Endodermal cell (in vitro differentiated cells): ENCODE results near the gene SYN1. TPM values are rescaled to one million over a fixed set of nuclear protein-coding genes. Genes with fewer than 3 reads are reported as not detected.
"Not testable (repeated sequence)": the region's sequence is repeated elsewhere in the genome, so short reads cannot be mapped to it uniquely, and the experiment has no call there.

Experiments used
- DNase-seq: peaks from one replicate; pipeline ENCODE4 v3.0.0-alpha.2; 2017
- H3K27ac ChIP-seq: 2 replicates; pipeline ENCODE4 v1.5.1; 2013; ENCODE audit warnings: mild to moderate bottlenecking, low read depth, low read length, moderate library complexity
- H3K27me3 ChIP-seq: 2 replicates; pipeline ENCODE4 v1.6.1; 2013; ENCODE audit warnings: mild to moderate bottlenecking, low read length, moderate library complexity; ENCODE audit not compliant: insufficient read depth, control insufficient read depth, poor library complexity, severe bottlenecking
- H3K36me3 ChIP-seq: 2 replicates; pipeline ENCODE4 v1.7.0; 2013; ENCODE audit warnings: mild to moderate bottlenecking, low read length, moderate library complexity; ENCODE audit not compliant: control insufficient read depth, insufficient read depth
- H3K4me1 ChIP-seq: one replicate; pipeline ENCODE4 v1.7.0; 2013; ENCODE audit warnings: low read length; ENCODE audit not compliant: control insufficient read depth, insufficient read depth
- H3K4me3 ChIP-seq: 2 replicates; pipeline ENCODE4 v1.5.1; 2013; ENCODE audit warnings: mild to moderate bottlenecking, low read length, moderate library complexity
- H3K9ac ChIP-seq: 2 replicates; pipeline ENCODE4 v1.6.1; 2013; ENCODE audit warnings: mild to moderate bottlenecking, low read length, moderate library complexity; ENCODE audit not compliant: poor library complexity, severe bottlenecking; ENCODE audit errors: extremely low read depth
- H3K9me3 ChIP-seq: 2 replicates; pipeline ENCODE4 v1.6.1; 2013; ENCODE audit warnings: mild to moderate bottlenecking, low read length, moderate library complexity; ENCODE audit not compliant: control insufficient read depth
- H3K27ac Mint-ChIP-seq: 2 replicates; pipeline ENCODE4 v1.8.0; 2020; ENCODE audit warnings: mixed read lengths
- H3K27me3 Mint-ChIP-seq: 2 replicates; pipeline ENCODE4 v1.8.0; 2021; ENCODE audit warnings: mild to moderate bottlenecking, mixed read lengths; ENCODE audit not compliant: insufficient read depth
- H3K36me3 Mint-ChIP-seq: 2 replicates; pipeline ENCODE4 v1.8.0; 2020; ENCODE audit warnings: low read depth, mixed read lengths
- H3K4me1 Mint-ChIP-seq: 2 replicates; pipeline ENCODE4 v1.8.0; 2020; ENCODE audit warnings: mixed read lengths
- H3K4me3 Mint-ChIP-seq: 2 replicates; pipeline ENCODE4 v1.8.0; 2020; ENCODE audit warnings: mild to moderate bottlenecking, moderate library complexity, mixed read lengths
- H3K9me3 Mint-ChIP-seq: 2 replicates; pipeline ENCODE4 v1.8.0; 2020; ENCODE audit warnings: mild to moderate bottlenecking, mixed read lengths
- CTCF ChIP-seq: fragments of 200-600 bp; sonication (generic); conservative IDR thresholded peaks from 2 replicates; pipeline ENCODE4 v1.5.0; 2021; ENCODE audit warnings: antibody characterized with exemption, mild to moderate bottlenecking
- WGBS, 2 experiments: methylation state at CpG; one replicate each; pipeline versions ENCODE4 v1.1.5 to v1.1.7; 2013; ENCODE audit warnings: missing lambda C conversion rate in 2 of 2, mixed read lengths in 1 of 2; ENCODE audit not compliant: insufficient coverage in 1 of 2, insufficient read length in 1 of 2; 5-methylcytosine and 5-hydroxymethylcytosine counted together
- long read RNA-seq, 4 experiments: library from polyadenylated mRNA in 2 of 4; library from RNA in 1 of 4; library from capped mRNA in 1 of 4; stranded (forward) in 3 of 4; unstranded in 1 of 4; transcript quantifications; one replicate each; pipeline ENCODE4 v2.0.0, GENCODE V29; 2020 to 2021; ENCODE audit warnings: inconsistent platforms in 1 of 4
- polyA plus RNA-seq, 2 experiments: library from polyadenylated mRNA; stranded (reverse); fragments of 50-300 nt; gene quantifications; one replicate each; pipeline ENCODE4 v1.2.3, GENCODE V29; 2013
- total RNA-seq, 2 donors: library from RNA; stranded (reverse); fragmentation: NEBNext Ultra II Directional in 1 of 2; extraction: Animal tissue kit (Norgen Biotek cat#: 25700) in 1 of 2; gene quantifications; 2 replicates in 1 of 2; 3 replicates in 1 of 2; pipeline ENCODE4 v1.2.1, GENCODE V29; 2021

SYN1 gene
- 1 to 10 TPM; 4.9 to 5.3 TPM for total RNA-seq
- 5.5 TPM for polyA plus RNA-seq (2013, experiment 1 of 2)
- 4.5 TPM for polyA plus RNA-seq (2013, experiment 2 of 2)
- long read RNA-seq, experiment 1, partial matches to known transcripts, result 4 of 7 reads
- long read RNA-seq, experiment 1, other reads (novel, unspliced or antisense), result 2 of 7 reads
- long read RNA-seq, experiment 2, partial matches to known transcripts, result 1 of 2 reads
- long read RNA-seq, experiment 2, other reads (novel, unspliced or antisense), result 0 of 2 reads
- long read RNA-seq, experiment 3, result 0 reads
- long read RNA-seq, experiment 4, result 0 reads

GRCh38 chrX:47619486-47620302, at the start of gene SYN1:
TSS of gene SYN1 (minus strand) at chrX:47619857. CDS start at chrX:47619728, 129 bp downstream.
- no peaks in the 10 kb centered on the region for H3K4me1 ChIP-seq
- TF ChIP-seq CTCF, result no peak
- peaks cover 66% of the 10 kb centered on the region for H3K9me3 Mint-ChIP-seq
- no peaks in the 10 kb centered on the region for H3K27me3 ChIP-seq
- H3K36me3 Mint-ChIP-seq, result no peaks in the 10 kb centered on the region
- no peak within 1 kb of the TSS for H3K9ac ChIP-seq
- no peaks in the 10 kb centered on the region for H3K9me3 ChIP-seq
- H3K27ac ChIP-seq, result no peak within 1 kb of the TSS
- H3K4me3 ChIP-seq, result peak within 1 kb of the TSS; percentile 53
- H3K4me1 Mint-ChIP-seq, result no peaks in the 10 kb centered on the region
- peak within 1 kb of the TSS; percentile 39 for H3K4me3 Mint-ChIP-seq
- DNase-seq, result peak; percentile 88
- H3K36me3 ChIP-seq, result no peaks in the 10 kb centered on the region
- H3K27ac Mint-ChIP-seq, result no peak within 1 kb of the TSS
- 2 to 20% methylated on average over 1 to 71 of the region's 88 CpGs for WGBS, 2 experiments
- peaks cover 34% of the 10 kb centered on the region for H3K27me3 Mint-ChIP-seq

- WGBS, 2 experiments, result 96 to 100% methylated on average over 1 to 4 of the region's 4 CpGs
- not testable (repeated sequence) for DNase-seq, H3K9me3 ChIP-seq, H3K36me3 Mint-ChIP-seq, H3K4me1 ChIP-seq, H3K27ac Mint-ChIP-seq, H3K27ac ChIP-seq, H3K9ac ChIP-seq, H3K27me3 Mint-ChIP-seq, H3K36me3 ChIP-seq, H3K4me3 ChIP-seq, H3K4me1 Mint-ChIP-seq, H3K4me3 Mint-ChIP-seq, H3K27me3 ChIP-seq
- H3K9me3 Mint-ChIP-seq, result peaks cover 36% of the 10 kb centered on the region
Observed at GRCh38 chrX:47665797-47666196, 46.1 kb upstream of the SYN1 start.

- H3K4me3 Mint-ChIP-seq, result no peak overlapping the region
Observed at GRCh38 chrX:47664737-47665136, 45.1 kb upstream of the SYN1 start.

More at GRCh38 chrX:47664737-47665136, 45.1 kb upstream of the SYN1 start:
- H3K27me3 Mint-ChIP-seq, result peaks cover under 1% of the 10 kb centered on the region
- H3K27ac Mint-ChIP-seq, result no peak overlapping the region
- Histone ChIP-seq H3K9me3 (no peaks in the 10 kb centered on the region), H3K27me3 (no peaks in the 10 kb centered on the region), H3K9ac (no peak overlapping the region), H3K27ac (no peak overlapping the region), H3K4me1 (no peaks in the 10 kb centered on the region), H3K4me3 (no peak overlapping the region), H3K36me3 (no peaks in the 10 kb centered on the region)
- no peak for DNase-seq
- peaks cover 36% of the 10 kb centered on the region for H3K9me3 Mint-ChIP-seq
- H3K36me3 Mint-ChIP-seq, result no peaks in the 10 kb centered on the region
- WGBS, 2 experiments, result 94% methylated on average over 5 of the region's 5 CpGs; no CpG with 5 or more reads in 1 of the 2 experiments
- no peaks in the 10 kb centered on the region for H3K4me1 Mint-ChIP-seq
- TF ChIP-seq CTCF, result no peak
